HepG2 (cell line): ENCODE data around the gene MIS18BP1. TPM values are rescaled to one million over a fixed set of nuclear protein-coding genes. Genes with fewer than 3 reads are reported as not detected.

Experiments
- FOSL2 ChIP-seq: sonication (generic); formaldehyde crosslinking; IDR thresholded peaks from 2 replicates; pipeline ENCODE4 v1.4.0; 2020; ENCODE audit warnings: missing genetic modification reagents
- JDP2 ChIP-seq: sonication (generic); formaldehyde crosslinking; IDR thresholded peaks from 2 replicates; pipeline ENCODE4 v1.8.1; 2022; ENCODE audit warnings: missing genetic modification reagents, borderline replicate concordance
- MED13 ChIP-seq: sonication (generic); formaldehyde crosslinking; IDR thresholded peaks from 2 replicates; pipeline ENCODE4 v1.5.0; 2020; ENCODE audit warnings: missing genetic modification reagents
- MTF1 ChIP-seq: sonication (generic); formaldehyde crosslinking; IDR thresholded peaks from 2 replicates; pipeline ENCODE4 v1.5.0; 2020; ENCODE audit warnings: missing genetic modification reagents
- NFRKB ChIP-seq: fragments of 450-650 bp; IDR thresholded peaks from 2 replicates; pipeline ENCODE4 v1.6.1; 2017
- SNRNP70 ChIP-seq: fragments of 200-400 bp; formaldehyde crosslinking; IDR thresholded peaks from 2 replicates; pipeline ENCODE4 v1.6.1; 2017; ENCODE audit warnings: mild to moderate bottlenecking, low read depth, low read length, moderate library complexity
- YY1 ChIP-seq: IDR thresholded peaks from 2 replicates; pipeline ENCODE4 v1.6.1; 2011; ENCODE audit warnings: low read length, low read depth, moderate library complexity, mild to moderate bottlenecking; ENCODE audit not compliant: insufficient read depth, insufficient replicate concordance
- ZFX ChIP-seq: sonication (generic); formaldehyde crosslinking; IDR thresholded peaks from 2 replicates; pipeline ENCODE4 v1.4.0; 2020; ENCODE audit warnings: mild to moderate bottlenecking, low read depth, missing genetic modification reagents, moderate library complexity
- ZNF431 ChIP-seq: sonication (generic); formaldehyde crosslinking; IDR thresholded peaks from 2 replicates; pipeline ENCODE4 v1.9.0; 2022; ENCODE audit warnings: missing genetic modification reagents, low read depth, mild to moderate bottlenecking, borderline replicate concordance
- polyA plus RNA-seq, 8 experiments: library from polyadenylated mRNA; depleted of rRNA in 3 of 8; stranded (reverse) in 7 of 8; unstranded in 1 of 8; fragments of >200 nt; fragmentation: Illumina TruSeq in 4 of 8; extraction: Trizol in 4 of 8; gene quantifications; 2 replicates each; pipeline versions ENCODE4 v1.2.1 to v1.2.3, GENCODE V29; 2011 to 2016; ENCODE audit warnings: low read depth in 4 of 8, missing spikeins in 1 of 8, mixed read lengths in 1 of 8; ENCODE audit not compliant: insufficient read depth in 1 of 8
- total RNA-seq, 5 experiments: library from RNA; depleted of rRNA; stranded (reverse); fragments of >200 nt; fragmentation: Illumina TruSeq; extraction: Trizol; gene quantifications; 2 replicates each; pipeline ENCODE4 v1.2.3, GENCODE V29; 2016; ENCODE audit warnings: low read depth in 1 of 5
- TF ChIP-seq, protein P1 (sequence below): sonication (generic); formaldehyde crosslinking; IDR thresholded peaks from 2 replicates; pipeline ENCODE4 v1.4.0; 2020; ENCODE audit warnings: low read depth, missing genetic modification reagents
- TF ChIP-seq, protein P2 (sequence below): sonication (generic); formaldehyde crosslinking; IDR thresholded peaks from 2 replicates; pipeline ENCODE4 v1.5.0; 2020; ENCODE audit warnings: mild to moderate bottlenecking, missing genetic modification reagents, moderate library complexity
- TF ChIP-seq, protein P3 (sequence below): sonication (generic); formaldehyde crosslinking; IDR thresholded peaks from 2 replicates; pipeline ENCODE4 v1.5.0; 2020; ENCODE audit warnings: mild to moderate bottlenecking, missing genetic modification reagents, borderline replicate concordance
- TF ChIP-seq, protein P4 (sequence below): sonication (generic); formaldehyde crosslinking; IDR thresholded peaks from 2 replicates; pipeline ENCODE4 v1.4.0; 2020; ENCODE audit warnings: missing genetic modification reagents

MIS18BP1 gene
- total and polyA plus RNA-seq, 2 of the 13 experiments (the other 11 are each of a cell fraction or from before 2014, with no cell fraction given): 9.5 to 36.4 TPM

DNA sequence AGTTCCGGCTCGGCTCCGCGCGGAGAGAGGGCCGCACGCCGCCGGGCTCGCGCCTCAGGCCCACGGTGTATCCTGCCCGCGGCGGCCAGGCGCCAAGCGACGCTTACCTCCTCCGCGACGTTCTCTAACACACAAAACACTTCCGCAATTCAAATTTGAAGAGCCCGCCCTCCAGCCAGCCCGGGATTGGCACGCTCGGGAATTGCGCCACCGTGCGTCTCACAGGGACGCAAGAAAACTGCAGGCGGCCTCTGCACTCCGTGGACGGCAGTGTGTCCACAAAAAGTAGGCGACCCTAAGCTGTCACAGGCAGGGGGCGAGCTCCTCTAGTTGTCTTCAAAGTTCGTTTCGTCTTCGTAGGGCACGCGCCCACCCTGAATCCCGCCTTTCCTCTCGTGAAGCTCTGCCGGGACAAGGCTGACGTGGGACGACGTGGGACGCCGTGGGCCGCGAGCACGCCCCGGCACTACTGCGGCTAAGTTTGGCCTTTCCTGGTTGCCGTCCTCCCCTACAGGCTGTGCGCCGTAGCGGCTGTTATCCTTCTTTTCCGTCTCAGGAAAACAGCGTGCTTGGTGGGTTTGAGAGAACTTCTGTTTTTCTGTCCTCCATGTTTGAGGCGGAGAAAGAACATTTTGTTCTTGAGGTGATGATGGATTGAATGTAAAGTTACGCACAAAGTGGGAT lies at the start of gene MIS18BP1 (continued):
- TF ChIP-seq ZNF431 (CRISPR knock-in tag) (peak; percentile 92; the same call in 1 of the 2 replicates), YY1 (peak; percentile 75), MTF1 (CRISPR knock-in tag) (peak; percentile 67; the same call in 1 of the 2 replicates), JDP2 (CRISPR knock-in tag) (peak; percentile 86), NFRKB (peak; percentile 44; the same call in 1 of the 2 replicates), FOSL2 (CRISPR knock-in tag) (no peak; the same call in none of the 2 replicates), MED13 (peak; percentile 72; the same call in 1 of the 2 replicates), ZFX (CRISPR knock-in tag) (peak; percentile 98), SNRNP70 (no peak)
- TF ChIP-seq, protein P1, sequence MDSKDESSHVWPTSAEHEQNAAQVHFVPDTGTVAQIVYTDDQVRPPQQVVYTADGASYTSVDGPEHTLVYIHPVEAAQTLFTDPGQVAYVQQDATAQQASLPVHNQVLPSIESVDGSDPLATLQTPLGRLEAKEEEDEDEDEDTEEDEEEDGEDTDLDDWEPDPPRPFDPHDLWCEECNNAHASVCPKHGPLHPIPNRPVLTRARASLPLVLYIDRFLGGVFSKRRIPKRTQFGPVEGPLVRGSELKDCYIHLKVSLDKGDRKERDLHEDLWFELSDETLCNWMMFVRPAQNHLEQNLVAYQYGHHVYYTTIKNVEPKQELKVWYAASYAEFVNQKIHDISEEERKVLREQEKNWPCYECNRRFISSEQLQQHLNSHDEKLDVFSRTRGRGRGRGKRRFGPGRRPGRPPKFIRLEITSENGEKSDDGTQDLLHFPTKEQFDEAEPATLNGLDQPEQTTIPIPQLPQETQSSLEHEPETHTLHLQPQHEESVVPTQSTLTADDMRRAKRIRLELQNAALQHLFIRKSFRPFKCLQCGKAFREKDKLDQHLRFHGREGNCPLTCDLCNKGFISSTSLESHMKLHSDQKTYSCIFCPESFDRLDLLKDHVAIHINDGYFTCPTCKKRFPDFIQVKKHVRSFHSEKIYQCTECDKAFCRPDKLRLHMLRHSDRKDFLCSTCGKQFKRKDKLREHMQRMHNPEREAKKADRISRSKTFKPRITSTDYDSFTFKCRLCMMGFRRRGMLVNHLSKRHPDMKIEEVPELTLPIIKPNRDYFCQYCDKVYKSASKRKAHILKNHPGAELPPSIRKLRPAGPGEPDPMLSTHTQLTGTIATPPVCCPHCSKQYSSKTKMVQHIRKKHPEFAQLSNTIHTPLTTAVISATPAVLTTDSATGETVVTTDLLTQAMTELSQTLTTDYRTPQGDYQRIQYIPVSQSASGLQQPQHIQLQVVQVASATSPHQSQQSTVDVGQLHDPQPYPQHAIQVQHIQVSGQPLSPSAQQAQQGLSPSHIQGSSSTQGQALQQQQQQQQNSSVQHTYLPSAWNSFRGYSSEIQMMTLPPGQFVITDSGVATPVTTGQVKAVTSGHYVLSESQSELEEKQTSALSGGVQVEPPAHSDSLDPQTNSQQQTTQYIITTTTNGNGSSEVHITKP (CRISPR knock-in tag): peak; percentile 90
- TF ChIP-seq, protein P2, sequence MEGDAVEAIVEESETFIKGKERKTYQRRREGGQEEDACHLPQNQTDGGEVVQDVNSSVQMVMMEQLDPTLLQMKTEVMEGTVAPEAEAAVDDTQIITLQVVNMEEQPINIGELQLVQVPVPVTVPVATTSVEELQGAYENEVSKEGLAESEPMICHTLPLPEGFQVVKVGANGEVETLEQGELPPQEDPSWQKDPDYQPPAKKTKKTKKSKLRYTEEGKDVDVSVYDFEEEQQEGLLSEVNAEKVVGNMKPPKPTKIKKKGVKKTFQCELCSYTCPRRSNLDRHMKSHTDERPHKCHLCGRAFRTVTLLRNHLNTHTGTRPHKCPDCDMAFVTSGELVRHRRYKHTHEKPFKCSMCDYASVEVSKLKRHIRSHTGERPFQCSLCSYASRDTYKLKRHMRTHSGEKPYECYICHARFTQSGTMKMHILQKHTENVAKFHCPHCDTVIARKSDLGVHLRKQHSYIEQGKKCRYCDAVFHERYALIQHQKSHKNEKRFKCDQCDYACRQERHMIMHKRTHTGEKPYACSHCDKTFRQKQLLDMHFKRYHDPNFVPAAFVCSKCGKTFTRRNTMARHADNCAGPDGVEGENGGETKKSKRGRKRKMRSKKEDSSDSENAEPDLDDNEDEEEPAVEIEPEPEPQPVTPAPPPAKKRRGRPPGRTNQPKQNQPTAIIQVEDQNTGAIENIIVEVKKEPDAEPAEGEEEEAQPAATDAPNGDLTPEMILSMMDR: peak; percentile 87
- TF ChIP-seq, protein P3, sequence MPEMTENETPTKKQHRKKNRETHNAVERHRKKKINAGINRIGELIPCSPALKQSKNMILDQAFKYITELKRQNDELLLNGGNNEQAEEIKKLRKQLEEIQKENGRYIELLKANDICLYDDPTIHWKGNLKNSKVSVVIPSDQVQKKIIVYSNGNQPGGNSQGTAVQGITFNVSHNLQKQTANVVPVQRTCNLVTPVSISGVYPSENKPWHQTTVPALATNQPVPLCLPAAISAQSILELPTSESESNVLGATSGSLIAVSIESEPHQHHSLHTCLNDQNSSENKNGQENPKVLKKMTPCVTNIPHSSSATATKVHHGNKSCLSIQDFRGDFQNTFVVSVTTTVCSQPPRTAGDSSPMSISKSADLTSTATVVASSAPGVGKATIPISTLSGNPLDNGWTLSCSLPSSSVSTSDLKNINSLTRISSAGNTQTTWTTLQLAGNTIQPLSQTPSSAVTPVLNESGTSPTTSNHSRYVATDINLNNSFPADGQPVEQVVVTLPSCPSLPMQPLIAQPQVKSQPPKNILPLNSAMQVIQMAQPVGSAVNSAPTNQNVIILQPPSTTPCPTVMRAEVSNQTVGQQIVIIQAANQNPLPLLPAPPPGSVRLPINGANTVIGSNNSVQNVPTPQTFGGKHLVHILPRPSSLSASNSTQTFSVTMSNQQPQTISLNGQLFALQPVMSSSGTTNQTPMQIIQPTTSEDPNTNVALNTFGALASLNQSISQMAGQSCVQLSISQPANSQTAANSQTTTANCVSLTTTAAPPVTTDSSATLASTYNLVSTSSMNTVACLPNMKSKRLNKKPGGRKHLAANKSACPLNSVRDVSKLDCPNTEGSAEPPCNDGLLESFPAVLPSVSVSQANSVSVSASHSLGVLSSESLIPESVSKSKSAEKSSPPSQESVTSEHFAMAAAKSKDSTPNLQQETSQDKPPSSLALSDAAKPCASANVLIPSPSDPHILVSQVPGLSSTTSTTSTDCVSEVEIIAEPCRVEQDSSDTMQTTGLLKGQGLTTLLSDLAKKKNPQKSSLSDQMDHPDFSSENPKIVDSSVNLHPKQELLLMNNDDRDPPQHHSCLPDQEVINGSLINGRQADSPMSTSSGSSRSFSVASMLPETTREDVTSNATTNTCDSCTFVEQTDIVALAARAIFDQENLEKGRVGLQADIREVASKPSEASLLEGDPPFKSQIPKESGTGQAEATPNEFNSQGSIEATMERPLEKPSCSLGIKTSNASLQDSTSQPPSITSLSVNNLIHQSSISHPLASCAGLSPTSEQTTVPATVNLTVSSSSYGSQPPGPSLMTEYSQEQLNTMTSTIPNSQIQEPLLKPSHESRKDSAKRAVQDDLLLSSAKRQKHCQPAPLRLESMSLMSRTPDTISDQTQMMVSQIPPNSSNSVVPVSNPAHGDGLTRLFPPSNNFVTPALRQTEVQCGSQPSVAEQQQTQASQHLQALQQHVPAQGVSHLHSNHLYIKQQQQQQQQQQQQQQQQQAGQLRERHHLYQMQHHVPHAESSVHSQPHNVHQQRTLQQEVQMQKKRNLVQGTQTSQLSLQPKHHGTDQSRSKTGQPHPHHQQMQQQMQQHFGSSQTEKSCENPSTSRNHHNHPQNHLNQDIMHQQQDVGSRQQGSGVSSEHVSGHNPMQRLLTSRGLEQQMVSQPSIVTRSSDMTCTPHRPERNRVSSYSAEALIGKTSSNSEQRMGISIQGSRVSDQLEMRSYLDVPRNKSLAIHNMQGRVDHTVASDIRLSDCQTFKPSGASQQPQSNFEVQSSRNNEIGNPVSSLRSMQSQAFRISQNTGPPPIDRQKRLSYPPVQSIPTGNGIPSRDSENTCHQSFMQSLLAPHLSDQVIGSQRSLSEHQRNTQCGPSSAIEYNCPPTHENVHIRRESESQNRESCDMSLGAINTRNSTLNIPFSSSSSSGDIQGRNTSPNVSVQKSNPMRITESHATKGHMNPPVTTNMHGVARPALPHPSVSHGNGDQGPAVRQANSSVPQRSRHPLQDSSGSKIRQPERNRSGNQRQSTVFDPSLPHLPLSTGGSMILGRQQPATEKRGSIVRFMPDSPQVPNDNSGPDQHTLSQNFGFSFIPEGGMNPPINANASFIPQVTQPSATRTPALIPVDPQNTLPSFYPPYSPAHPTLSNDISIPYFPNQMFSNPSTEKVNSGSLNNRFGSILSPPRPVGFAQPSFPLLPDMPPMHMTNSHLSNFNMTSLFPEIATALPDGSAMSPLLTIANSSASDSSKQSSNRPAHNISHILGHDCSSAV (CRISPR knock-in tag): 0 out of 2 replicates have a peak, but pooled peaks have one; percentile 71
- TF ChIP-seq, protein P4, sequence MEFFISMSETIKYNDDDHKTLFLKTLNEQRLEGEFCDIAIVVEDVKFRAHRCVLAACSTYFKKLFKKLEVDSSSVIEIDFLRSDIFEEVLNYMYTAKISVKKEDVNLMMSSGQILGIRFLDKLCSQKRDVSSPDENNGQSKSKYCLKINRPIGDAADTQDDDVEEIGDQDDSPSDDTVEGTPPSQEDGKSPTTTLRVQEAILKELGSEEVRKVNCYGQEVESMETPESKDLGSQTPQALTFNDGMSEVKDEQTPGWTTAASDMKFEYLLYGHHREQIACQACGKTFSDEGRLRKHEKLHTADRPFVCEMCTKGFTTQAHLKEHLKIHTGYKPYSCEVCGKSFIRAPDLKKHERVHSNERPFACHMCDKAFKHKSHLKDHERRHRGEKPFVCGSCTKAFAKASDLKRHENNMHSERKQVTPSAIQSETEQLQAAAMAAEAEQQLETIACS: peak; percentile 58
